ENCODE measurements around the gene ITGA1. TPM values are rescaled to one million over a fixed set of nuclear protein-coding genes. Genes with fewer than 3 reads are reported as not detected.

Gene ITGA1
- total and polyA plus RNA-seq, 2 donors (not counting 1 experiment from before 2014, with no cell fraction given): 0.74 TPM; not detected in 1

DNA sequence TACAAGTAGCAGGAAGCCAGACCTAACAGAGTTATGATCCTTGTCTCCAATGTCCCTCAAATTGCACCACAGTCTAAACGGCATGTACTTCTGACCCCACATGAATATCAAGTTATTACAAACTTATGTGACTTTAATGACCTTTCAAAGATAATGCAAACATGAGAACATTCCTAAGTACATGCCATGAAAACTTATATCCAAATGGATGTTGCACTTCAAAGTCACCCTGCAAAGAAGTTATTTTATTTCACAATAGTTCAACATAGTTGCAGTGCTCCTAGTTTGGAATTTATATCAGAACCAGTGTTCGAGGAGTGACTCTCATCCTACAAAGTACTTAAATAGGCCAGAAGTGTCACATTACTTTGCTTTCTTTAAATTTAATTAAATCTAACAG lies 41.2 kb upstream of the ITGA1 start:
- ATAC-seq (ENCODE audit: low read depth): no peak
- Mint-ChIP-seq H3K27me3 (peaks cover 2% of the 10 kb centered on the region), H3K27ac (no peak overlapping the region), H3K9me3 (ENCODE audit: insufficient read depth) (no peaks in the 10 kb centered on the region), H3K4me1 (no peaks in the 10 kb centered on the region), H3K4me3 (no peak overlapping the region)
- TF ChIP-seq, protein P1, sequence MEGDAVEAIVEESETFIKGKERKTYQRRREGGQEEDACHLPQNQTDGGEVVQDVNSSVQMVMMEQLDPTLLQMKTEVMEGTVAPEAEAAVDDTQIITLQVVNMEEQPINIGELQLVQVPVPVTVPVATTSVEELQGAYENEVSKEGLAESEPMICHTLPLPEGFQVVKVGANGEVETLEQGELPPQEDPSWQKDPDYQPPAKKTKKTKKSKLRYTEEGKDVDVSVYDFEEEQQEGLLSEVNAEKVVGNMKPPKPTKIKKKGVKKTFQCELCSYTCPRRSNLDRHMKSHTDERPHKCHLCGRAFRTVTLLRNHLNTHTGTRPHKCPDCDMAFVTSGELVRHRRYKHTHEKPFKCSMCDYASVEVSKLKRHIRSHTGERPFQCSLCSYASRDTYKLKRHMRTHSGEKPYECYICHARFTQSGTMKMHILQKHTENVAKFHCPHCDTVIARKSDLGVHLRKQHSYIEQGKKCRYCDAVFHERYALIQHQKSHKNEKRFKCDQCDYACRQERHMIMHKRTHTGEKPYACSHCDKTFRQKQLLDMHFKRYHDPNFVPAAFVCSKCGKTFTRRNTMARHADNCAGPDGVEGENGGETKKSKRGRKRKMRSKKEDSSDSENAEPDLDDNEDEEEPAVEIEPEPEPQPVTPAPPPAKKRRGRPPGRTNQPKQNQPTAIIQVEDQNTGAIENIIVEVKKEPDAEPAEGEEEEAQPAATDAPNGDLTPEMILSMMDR (IDR thresholded peaks at IDR 0.05): no peak
- TF ChIP-seq EZH2 (IDR thresholded peaks at IDR 0.05; ENCODE audit: borderline replicate concordance, insufficient read depth, low read depth, low read length, poor library complexity, severe bottlenecking): no peak
- Histone ChIP-seq H3K4me1 (ENCODE audit: control insufficient read depth in 2 of 2, insufficient read depth in 2 of 2, low read length in 2 of 2) (no peaks in the 10 kb centered on the region), H3K4me3 (ENCODE audit: control extremely low read depth in 1 of 5, extremely low read depth in 1 of 5, insufficient read depth in 1 of 5, low read depth in 2 of 5, low read length in 4 of 5) (no peak overlapping the region), H3K4me2 (replicated peaks; ENCODE audit: low read depth, low read length, poor library complexity, severe bottlenecking) (no peak overlapping the region), H2AFZ (ENCODE audit: insufficient read depth, low read depth, low read length, poor library complexity, severe bottlenecking) (no peak overlapping the region), H3K79me2 (ENCODE audit: control insufficient read depth, insufficient read depth, low read length) (no peaks in the 10 kb centered on the region), H4K20me1 (ENCODE audit: control insufficient read depth, insufficient read depth, low read length, poor library complexity, severe bottlenecking) (no peaks in the 10 kb centered on the region), H3K9ac (ENCODE audit: low read length) (no peak overlapping the region), H3K27ac (ENCODE audit: low read length in 2 of 2) (no peak overlapping the region), H3K27me3 (replicated peaks in 1 of 4; ENCODE audit: control extremely low read depth in 1 of 4, control insufficient read depth in 3 of 4, insufficient read depth in 4 of 4, low read length in 3 of 4) (no peaks in the 10 kb centered on the region), H3K36me3 (replicated peaks in 1 of 2; ENCODE audit: control extremely low read depth in 1 of 2, control insufficient read depth in 1 of 2, extremely low read depth in 1 of 2, insufficient read depth in 2 of 2, low read length in 1 of 2) (no peaks in the 10 kb centered on the region), H3K9me3 (ENCODE audit: control extremely low read depth in 1 of 3, control insufficient read depth in 2 of 3, insufficient read depth in 1 of 3, low read length in 2 of 3) (no peaks in the 10 kb centered on the region)
- no CpG with 5 or more reads among the region's 2 CpGs for WGBS (ENCODE audit: insufficient coverage)
- ChIA-PET CTCF (no interaction called here), POLR2A (no interaction called here)
- DNase-seq: no peak
- intact Hi-C loops (cut with micrococcal nuclease): no loop called here

DNA sequence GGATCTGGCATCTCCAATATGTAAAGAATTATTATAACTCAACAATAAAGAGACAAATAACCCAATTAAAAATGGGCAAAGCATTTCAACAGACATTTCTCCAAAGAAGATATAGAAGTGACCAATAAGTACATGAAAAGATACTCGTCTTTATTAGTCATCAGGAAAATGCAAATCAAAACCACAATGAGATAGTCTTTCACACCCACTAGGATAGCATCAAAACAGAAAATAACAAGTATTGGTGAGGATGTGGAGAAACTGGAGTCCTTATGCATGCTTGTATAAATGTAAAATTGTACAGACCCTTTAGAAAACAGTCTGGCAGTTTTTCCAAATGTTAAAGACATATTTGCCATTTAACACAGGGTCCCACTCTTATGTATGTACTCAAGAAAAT lies 39.1 kb upstream of the ITGA1 start:
- no peak for TF ChIP-seq EZH2 (IDR thresholded peaks at IDR 0.05; ENCODE audit: borderline replicate concordance, insufficient read depth, low read depth, low read length, poor library complexity, severe bottlenecking)
- TF ChIP-seq, protein P1 (IDR thresholded peaks at IDR 0.05): no peak
- POLR2A ChIA-PET: no interaction called here
- no peak overlapping the region for H3K9ac ChIP-seq (ENCODE audit: low read length)
- ATAC-seq (ENCODE audit: low read depth): no peak
- Mint-ChIP-seq H3K4me3 (no peak overlapping the region), H3K27me3 (peaks cover 5% of the 10 kb centered on the region), H3K27ac (no peak overlapping the region), H3K4me1 (no peaks in the 10 kb centered on the region), H3K9me3 (ENCODE audit: insufficient read depth) (no peaks in the 10 kb centered on the region)
- H3K4me3 ChIP-seq (ENCODE audit: control extremely low read depth in 1 of 5, extremely low read depth in 1 of 5, insufficient read depth in 1 of 5, low read depth in 2 of 5, low read length in 4 of 5): no peak overlapping the region
- CTCF ChIA-PET: no interaction called here
- intact Hi-C loops (cut with micrococcal nuclease): no loop called here
- H3K4me1 ChIP-seq (ENCODE audit: control insufficient read depth in 2 of 2, insufficient read depth in 2 of 2, low read length in 2 of 2): no peaks in the 10 kb centered on the region
- no peak overlapping the region for H2AFZ ChIP-seq (ENCODE audit: insufficient read depth, low read depth, low read length, poor library complexity, severe bottlenecking)
- WGBS (ENCODE audit: insufficient coverage): no CpG with 5 or more reads among the region's 1 CpG
- no peaks in the 10 kb centered on the region for H3K36me3 ChIP-seq (replicated peaks in 1 of 2; ENCODE audit: control extremely low read depth in 1 of 2, control insufficient read depth in 1 of 2, extremely low read depth in 1 of 2, insufficient read depth in 2 of 2, low read length in 1 of 2)
- H4K20me1 ChIP-seq (ENCODE audit: control insufficient read depth, insufficient read depth, low read length, poor library complexity, severe bottlenecking): no peaks in the 10 kb centered on the region
- no peak overlapping the region for H3K4me2 ChIP-seq (replicated peaks; ENCODE audit: low read depth, low read length, poor library complexity, severe bottlenecking)
- no peak for DNase-seq
- no peak overlapping the region for H3K27ac ChIP-seq (ENCODE audit: low read length in 2 of 2)
- H3K9me3 ChIP-seq (ENCODE audit: control extremely low read depth in 1 of 3, control insufficient read depth in 2 of 3, insufficient read depth in 1 of 3, low read length in 2 of 3): no peaks in the 10 kb centered on the region
- H3K79me2 ChIP-seq (ENCODE audit: control insufficient read depth, insufficient read depth, low read length): no peaks in the 10 kb centered on the region
- H3K27me3 ChIP-seq (replicated peaks in 1 of 4; ENCODE audit: control extremely low read depth in 1 of 4, control insufficient read depth in 3 of 4, insufficient read depth in 4 of 4, low read length in 3 of 4): no peaks in the 10 kb centered on the region

Measured in B cell (primary cell).